B cell (primary cell): Measurements from ENCODE around the gene KNG1. TPM values are rescaled to one million over a fixed set of nuclear protein-coding genes. Genes with fewer than 3 reads are reported as not detected.

Experiments used
- ATAC-seq: fragments of 200-7000 bp; cut with Tn5 transposase; one replicate; pipeline ENCODE4 v1.10.0; 2021; ENCODE audit warnings: low read depth, mild to moderate bottlenecking, moderate number of reproducible peaks, moderate library complexity
- CTCF ChIA-PET: fragments of 350-600 bp; sonication (Branson Sonifier 250); formaldehyde crosslinking; loops from one replicate; lab custom pipeline; 2021; ENCODE audit warnings: antibody characterized with exemption, inconsistent platforms; lab: Charles Lee
- POLR2A ChIA-PET: fragments of 350-600 bp; sonication (Branson Sonifier 250); formaldehyde crosslinking; loops from one replicate; lab custom pipeline; 2021; ENCODE audit warnings: antibody characterized with exemption; lab: Charles Lee
- DNase-seq: peaks from one replicate; pipeline ENCODE4 v3.0.0; 2013
- H2AFZ ChIP-seq: 2 replicates; pipeline ENCODE4 v1.6.1; 2012; ENCODE audit warnings: mild to moderate bottlenecking, low read depth, low read length; ENCODE audit not compliant: insufficient read depth, poor library complexity, severe bottlenecking
- H3K27ac ChIP-seq, 2 donors: 1 replicate in 1 of 2; 2 replicates in 1 of 2; pipeline ENCODE4 v1.5.1; 2012 to 2013; ENCODE audit warnings: low read length in 2 of 2, mild to moderate bottlenecking in 2 of 2, moderate library complexity in 1 of 2
- H3K27me3 ChIP-seq, 4 experiments: fragments of 200-600 bp in 1 of 4; sonication (generic) in 1 of 4; replicated peaks in 1 of 4; 1 replicate in 2 of 4; 2 replicates in 2 of 4; pipeline versions ENCODE4 v1.6.1 to v1.7.0; 2013 to 2016; ENCODE audit warnings: low read length in 3 of 4, mild to moderate bottlenecking in 2 of 4, mixed read lengths in 1 of 4, moderate library complexity in 1 of 4; ENCODE audit not compliant: insufficient read depth in 4 of 4, control insufficient read depth in 3 of 4; ENCODE audit errors: control extremely low read depth in 1 of 4
- H3K36me3 ChIP-seq, 2 experiments: replicated peaks in 1 of 2; 1 replicate in 1 of 2; 2 replicates in 1 of 2; pipeline versions ENCODE4 v1.6.1 to v1.7.1; 2013; ENCODE audit warnings: low read length in 1 of 2; ENCODE audit not compliant: insufficient read depth in 2 of 2, control insufficient read depth in 1 of 2; ENCODE audit errors: control extremely low read depth in 1 of 2, extremely low read depth in 1 of 2
- H3K4me1 ChIP-seq, 2 donors: fragments of 200-600 bp in 1 of 2; sonication (generic) in 1 of 2; 1 replicate in 1 of 2; 2 replicates in 1 of 2; pipeline versions ENCODE4 v1.5.1 to v1.6.1; 2013 to 2017; ENCODE audit warnings: low read length in 2 of 2; ENCODE audit not compliant: control insufficient read depth in 2 of 2, insufficient read depth in 2 of 2
- H3K4me2 ChIP-seq: replicated peaks from 2 replicates; pipeline ENCODE3; 2012; ENCODE audit warnings: mild to moderate bottlenecking, low read depth, low read length; ENCODE audit not compliant: poor library complexity, severe bottlenecking
- H3K4me3 ChIP-seq, 5 experiments: fragments of 200-600 bp in 1 of 5; sonication (generic) in 1 of 5; 1 replicate in 3 of 5; 2 replicates in 2 of 5; pipeline versions ENCODE4 v1.5.1 to v1.7.0; 2011 to 2016; ENCODE audit warnings: low read length in 4 of 5, mild to moderate bottlenecking in 4 of 5, low read depth in 2 of 5, control low read depth in 1 of 5, moderate library complexity in 1 of 5; ENCODE audit not compliant: insufficient read depth in 1 of 5; ENCODE audit errors: control extremely low read depth in 1 of 5, extremely low read depth in 1 of 5
- H3K79me2 ChIP-seq: fragments of 200-600 bp; sonication (generic); one replicate; pipeline ENCODE4 v1.6.0; 2016; ENCODE audit warnings: low read length; ENCODE audit not compliant: control insufficient read depth, insufficient read depth
- H3K9ac ChIP-seq: fragments of 200-600 bp; sonication (generic); 2 replicates; pipeline ENCODE4 v1.6.1; 2017; ENCODE audit warnings: mild to moderate bottlenecking, low read length, moderate library complexity
- H3K9me3 ChIP-seq, 3 donors: one replicate each; pipeline versions ENCODE4 v1.6.1 to v1.7.1; 2013; ENCODE audit warnings: low read length in 2 of 3; ENCODE audit not compliant: control insufficient read depth in 2 of 3, insufficient read depth in 1 of 3; ENCODE audit errors: control extremely low read depth in 1 of 3
- H4K20me1 ChIP-seq: 2 replicates; pipeline ENCODE4 v1.6.0; 2012; ENCODE audit warnings: mild to moderate bottlenecking, low read length; ENCODE audit not compliant: insufficient read depth, control insufficient read depth, poor library complexity, severe bottlenecking
- H3K27ac Mint-ChIP-seq: one replicate; pipeline ENCODE4 v1.8.0; 2021; ENCODE audit warnings: mixed read lengths
- H3K27me3 Mint-ChIP-seq: one replicate; pipeline ENCODE4 v1.8.0; 2021; ENCODE audit warnings: mixed read lengths
- H3K4me1 Mint-ChIP-seq: one replicate; pipeline ENCODE4 v1.8.0; 2021; ENCODE audit warnings: mixed read lengths
- H3K4me3 Mint-ChIP-seq: one replicate; pipeline ENCODE4 v1.8.0; 2021; ENCODE audit warnings: mixed read lengths
- H3K9me3 Mint-ChIP-seq: one replicate; pipeline ENCODE4 v1.8.0; 2022; ENCODE audit warnings: mixed read lengths; ENCODE audit not compliant: insufficient read depth
- EZH2 ChIP-seq: IDR thresholded peaks from 2 replicates; pipeline ENCODE4 v1.6.1; 2012; ENCODE audit warnings: borderline replicate concordance, low read depth, mild to moderate bottlenecking, moderate library complexity, low read length; ENCODE audit not compliant: insufficient read depth, poor library complexity, severe bottlenecking
- WGBS: methylation state at CpG from one replicate; pipeline ENCODE4 v1.1.5; 2013; ENCODE audit warnings: missing lambda C conversion rate; ENCODE audit not compliant: insufficient coverage; 5-methylcytosine and 5-hydroxymethylcytosine counted together
- intact Hi-C: fragments of 100-400 bp; cut with micrococcal nuclease; formaldehyde crosslinking; loops from one replicate; pipeline ENCODE4 v1.10.0; 2022
- polyA plus RNA-seq: library from polyadenylated mRNA; depleted of rRNA; stranded (reverse); fragments of >200 nt; gene quantifications from 2 replicates; pipeline ENCODE4 v1.2.3, GENCODE V29; 2012
- total RNA-seq, 2 donors: library from RNA; stranded (reverse); fragments of 120-200 nt in 1 of 2; gene quantifications; 1 replicate in 1 of 2; 2 replicates in 1 of 2; pipeline versions ENCODE4 v1.2.3 to v1.2.4, GENCODE V29; 2013 to 2022
- TF ChIP-seq, protein P1 (sequence below): fragments of 200-600 bp; IDR thresholded peaks from one replicate; pipeline ENCODE4 v1.8.0; 2022; ENCODE audit warnings: antibody characterized with exemption, mild to moderate bottlenecking

Gene KNG1
- total and polyA plus RNA-seq, 2 donors (not counting 1 experiment from before 2014, with no cell fraction given) = not detected

DNA sequence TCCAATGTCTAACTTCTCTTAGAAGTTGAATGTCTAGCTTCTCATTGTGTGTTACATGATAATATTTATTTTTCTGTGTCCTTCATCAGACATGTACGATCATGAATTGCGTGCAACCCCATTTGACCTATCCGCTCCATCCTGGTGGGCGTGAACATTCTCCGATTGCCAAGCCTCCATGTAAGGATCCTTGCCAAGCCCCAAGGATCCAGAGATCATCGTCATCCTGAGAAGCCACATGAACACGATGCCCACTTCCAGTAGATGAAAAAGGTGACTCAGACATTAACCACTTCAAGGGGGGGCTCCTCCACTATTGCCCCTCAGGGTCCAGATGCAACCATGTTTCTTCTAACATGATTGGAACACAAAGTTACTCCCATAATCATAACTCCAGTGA, 25.5 kb upstream of the KNG1 start:
- Histone ChIP-seq H3K4me2 (no peak overlapping the region), H3K79me2 (no peaks in the 10 kb centered on the region), H3K9me3 (no peaks in the 10 kb centered on the region), H3K4me3 (no peak overlapping the region), H3K27me3 (peaks cover 0 to 10% (median 0%) of the 10 kb centered on the region in 4 experiments), H3K4me1 (no peaks in the 10 kb centered on the region), H3K9ac (no peak overlapping the region), H3K27ac (no peak overlapping the region), H4K20me1 (no peaks in the 10 kb centered on the region), H2AFZ (no peak overlapping the region), H3K36me3 (no peaks in the 10 kb centered on the region)
- peaks cover 31% of the 10 kb centered on the region for H3K27me3 Mint-ChIP-seq
- POLR2A ChIA-PET = no interaction called here
- CTCF ChIA-PET = no interaction called here
- ATAC-seq (no peak), DNase-seq (no peak)
- H3K4me3 Mint-ChIP-seq = no peak overlapping the region
- H3K4me1 Mint-ChIP-seq = no peaks in the 10 kb centered on the region
- intact Hi-C loops = no loop called here
- 94% methylated on average over 7 of the region's 7 CpGs for WGBS
- TF ChIP-seq EZH2 = no peak
- TF ChIP-seq, protein P1, sequence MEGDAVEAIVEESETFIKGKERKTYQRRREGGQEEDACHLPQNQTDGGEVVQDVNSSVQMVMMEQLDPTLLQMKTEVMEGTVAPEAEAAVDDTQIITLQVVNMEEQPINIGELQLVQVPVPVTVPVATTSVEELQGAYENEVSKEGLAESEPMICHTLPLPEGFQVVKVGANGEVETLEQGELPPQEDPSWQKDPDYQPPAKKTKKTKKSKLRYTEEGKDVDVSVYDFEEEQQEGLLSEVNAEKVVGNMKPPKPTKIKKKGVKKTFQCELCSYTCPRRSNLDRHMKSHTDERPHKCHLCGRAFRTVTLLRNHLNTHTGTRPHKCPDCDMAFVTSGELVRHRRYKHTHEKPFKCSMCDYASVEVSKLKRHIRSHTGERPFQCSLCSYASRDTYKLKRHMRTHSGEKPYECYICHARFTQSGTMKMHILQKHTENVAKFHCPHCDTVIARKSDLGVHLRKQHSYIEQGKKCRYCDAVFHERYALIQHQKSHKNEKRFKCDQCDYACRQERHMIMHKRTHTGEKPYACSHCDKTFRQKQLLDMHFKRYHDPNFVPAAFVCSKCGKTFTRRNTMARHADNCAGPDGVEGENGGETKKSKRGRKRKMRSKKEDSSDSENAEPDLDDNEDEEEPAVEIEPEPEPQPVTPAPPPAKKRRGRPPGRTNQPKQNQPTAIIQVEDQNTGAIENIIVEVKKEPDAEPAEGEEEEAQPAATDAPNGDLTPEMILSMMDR = no peak
- no peak overlapping the region for H3K27ac Mint-ChIP-seq
- H3K9me3 Mint-ChIP-seq = no peaks in the 10 kb centered on the region

DNA sequence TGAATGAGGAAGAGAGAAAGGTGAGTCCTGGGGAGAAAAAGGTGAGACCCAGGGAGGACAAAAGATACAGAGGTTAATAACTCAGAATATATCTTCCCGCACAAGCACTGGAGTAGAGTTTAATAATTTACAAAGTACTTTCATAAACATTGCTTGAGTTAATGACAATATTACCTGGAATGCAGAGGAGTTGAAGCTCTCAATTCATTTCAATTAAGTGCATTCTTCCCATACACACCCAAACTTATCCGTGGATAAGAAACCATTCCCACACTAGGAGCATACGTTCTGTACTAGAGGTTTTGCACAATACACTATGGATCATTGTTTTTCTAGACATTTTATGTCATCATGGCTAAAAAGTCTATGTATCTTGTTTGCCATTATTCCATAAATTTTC, 23.3 kb upstream of the KNG1 start:
- no peak overlapping the region for H3K27ac ChIP-seq
- Mint-ChIP-seq H3K27me3 (peaks cover 18% of the 10 kb centered on the region), H3K4me3 (no peak overlapping the region), H3K9me3 (no peaks in the 10 kb centered on the region), H3K4me1 (no peaks in the 10 kb centered on the region), H3K27ac (no peak overlapping the region)
- H3K4me1 ChIP-seq = no peaks in the 10 kb centered on the region
- no peaks in the 10 kb centered on the region for H3K9me3 ChIP-seq
- intact Hi-C loops = no loop called here
- H3K27me3 ChIP-seq = peaks cover 0 to 10% (median 0%) of the 10 kb centered on the region in 4 experiments
- ChIA-PET POLR2A (no interaction called here), CTCF (no interaction called here)
- H3K79me2 ChIP-seq = no peaks in the 10 kb centered on the region
- WGBS = no CpG with 5 or more reads among the region's 3 CpGs
- H3K4me2 ChIP-seq = no peak overlapping the region
- no peaks in the 10 kb centered on the region for H4K20me1 ChIP-seq
- no peak overlapping the region for H3K9ac ChIP-seq
- TF ChIP-seq EZH2 = no peak
- H3K36me3 ChIP-seq = no peaks in the 10 kb centered on the region
- no peak overlapping the region for H2AFZ ChIP-seq
- DNase-seq = no peak
- no peak for ATAC-seq
- H3K4me3 ChIP-seq = no peak overlapping the region
